Endothelial cell of umbilical vein (primary cell): ENCODE data around the gene OR2M3. TPM values are rescaled to one million over a fixed set of nuclear protein-coding genes. Genes with fewer than 3 reads are reported as not detected.

Experiments used
- BruUV-seq: library from RNA; stranded (reverse); fragments of 400-500 nt; replicated peaks from 2 replicates; lab custom pipeline; 2021; lab: Mats Ljungman, UMichigan
- CTCF ChIA-PET: fragments of 300-600, 350-600 bp; sonication (Branson Sonifier 250); formaldehyde crosslinking; loops from one replicate; lab custom pipeline; 2021; ENCODE audit warnings: antibody characterized with exemption, inconsistent platforms; lab: Charles Lee
- POLR2A ChIA-PET: fragments of 300-600, 350-600 bp; sonication (Branson Sonifier 250); formaldehyde crosslinking; loops from one replicate; lab custom pipeline; 2021; ENCODE audit warnings: antibody characterized with exemption, inconsistent platforms; lab: Charles Lee
- DNase-seq: peaks from one replicate; pipeline ENCODE4 v3.0.0-alpha.2; 2011; ENCODE audit warnings: low read depth, low spot score
- FAIRE-seq: peaks from 2 replicates; lab custom pipeline; 2011; peaks lifted over from hg19 to GRCh38; lab: Jason Lieb, UNC
- H2AFZ ChIP-seq: 2 replicates; pipeline ENCODE4 v1.6.0; 2012; ENCODE audit warnings: low read depth, low read length, control low read depth, inconsistent platforms
- H3K27ac ChIP-seq: 2 replicates; pipeline ENCODE4 v1.5.1; 2011; ENCODE audit warnings: low read depth, mild to moderate bottlenecking, control low read depth, low read length, moderate library complexity; ENCODE audit not compliant: insufficient read depth
- H3K27me3 ChIP-seq, 2 experiments: 2 replicates each; pipeline versions ENCODE4 v1.6.0 to v1.6.1; 2011; ENCODE audit warnings: low read length in 2 of 2, mixed read lengths in 1 of 2; ENCODE audit not compliant: control insufficient read depth in 2 of 2, insufficient read depth in 2 of 2
- H3K36me3 ChIP-seq, 2 experiments: 2 replicates in 1 of 2; 3 replicates in 1 of 2; pipeline ENCODE4 v1.5.1; 2011; ENCODE audit warnings: low read length in 2 of 2, mild to moderate bottlenecking in 1 of 2, moderate library complexity in 1 of 2; ENCODE audit not compliant: control insufficient read depth in 2 of 2, insufficient read depth in 2 of 2; ENCODE audit errors: extremely low read depth in 1 of 2
- H3K4me1 ChIP-seq: 3 replicates; pipeline ENCODE4 v1.5.1; 2011; ENCODE audit warnings: mild to moderate bottlenecking, low read length; ENCODE audit not compliant: control insufficient read depth, insufficient read depth; ENCODE audit errors: extremely low read depth
- H3K4me2 ChIP-seq: 2 replicates; pipeline ENCODE4 v1.6.1; 2011; ENCODE audit warnings: low read length, control low read depth, mixed read lengths; ENCODE audit not compliant: insufficient read depth
- H3K4me3 ChIP-seq, 3 experiments: fragments of 200-600 bp in 1 of 3; sonication (generic), shearing (Covaris generic) in 1 of 3; replicated peaks in 1 of 3; 2 replicates each; pipeline ENCODE4 v1.5.1; 2011 to 2016; ENCODE audit warnings: control low read depth in 3 of 3, low read length in 3 of 3, mild to moderate bottlenecking in 2 of 3, inconsistent platforms in 1 of 3, low read depth in 1 of 3, moderate library complexity in 1 of 3; ENCODE audit not compliant: insufficient read depth in 1 of 3
- H3K79me2 ChIP-seq: 2 replicates; pipeline ENCODE4 v1.6.0; 2012; ENCODE audit warnings: low read length, inconsistent platforms; ENCODE audit not compliant: control insufficient read depth, insufficient read depth
- H3K9ac ChIP-seq: replicated peaks from 2 replicates; pipeline ENCODE3; 2011; ENCODE audit warnings: low read length, control low read depth; ENCODE audit not compliant: insufficient read depth; ENCODE audit errors: extremely low read depth
- H3K9me1 ChIP-seq: replicated peaks from 3 replicates; pipeline ENCODE4 v1.6.0; 2011; ENCODE audit warnings: mild to moderate bottlenecking, low read length; ENCODE audit not compliant: control insufficient read depth, insufficient read depth; ENCODE audit errors: extremely low read depth
- H3K9me3 ChIP-seq: replicated peaks from 2 replicates; pipeline ENCODE4 v1.5.1; 2012; ENCODE audit warnings: low read length, inconsistent platforms; ENCODE audit not compliant: control insufficient read depth, insufficient read depth
- H4K20me1 ChIP-seq: replicated peaks from 2 replicates; pipeline ENCODE3; 2011; ENCODE audit warnings: mild to moderate bottlenecking, low read length; ENCODE audit not compliant: control insufficient read depth, insufficient read depth; ENCODE audit errors: extremely low read depth
- EZH2 ChIP-seq: IDR thresholded peaks from 2 replicates; pipeline ENCODE4 v1.6.1; 2012; ENCODE audit warnings: borderline replicate concordance, low read depth, mild to moderate bottlenecking, moderate library complexity, low read length, inconsistent platforms; ENCODE audit not compliant: severe bottlenecking
- FOS ChIP-seq: IDR thresholded peaks from 2 replicates; pipeline ENCODE4 v1.6.1; 2011; ENCODE audit warnings: mild to moderate bottlenecking, low read length, moderate library complexity, borderline replicate concordance; ENCODE audit not compliant: insufficient read depth
- GATA2 ChIP-seq: IDR thresholded peaks from 2 replicates; pipeline ENCODE4 v1.7.0; 2011; ENCODE audit warnings: low read depth, mild to moderate bottlenecking, moderate library complexity, mixed read lengths, low read length; ENCODE audit not compliant: insufficient read length, insufficient read depth
- JUN ChIP-seq: IDR thresholded peaks from 2 replicates; pipeline ENCODE4 v1.6.1; 2011; ENCODE audit warnings: borderline replicate concordance, low read depth; ENCODE audit not compliant: insufficient read length, insufficient read depth
- MYC ChIP-seq: IDR thresholded peaks from one replicate; pipeline ENCODE4 v1.6.1; 2011; ENCODE audit warnings: mild to moderate bottlenecking, low read depth, low read length
- POLR2A ChIP-seq: IDR thresholded peaks from 2 replicates; pipeline ENCODE4 v1.6.1; 2012; ENCODE audit warnings: low read depth, mild to moderate bottlenecking, control low read depth, low read length
- POLR2AphosphoS5 ChIP-seq: IDR thresholded peaks from 2 replicates; pipeline ENCODE4 v1.6.1; 2012; ENCODE audit warnings: low read depth, mild to moderate bottlenecking, control low read depth, low read length, moderate library complexity; ENCODE audit not compliant: insufficient read depth
- dilution Hi-C: fragments of 300-500 bp; cut with MboI; formaldehyde crosslinking; loops from one replicate; pipeline ENCODE4 v1.15.0; 2019; ENCODE audit warnings: low sequenced_read_pairs; ENCODE audit not compliant: extremely low pct_ligation_motif_present
- intact Hi-C: fragments of 100-400 bp; cut with micrococcal nuclease; formaldehyde crosslinking; loops from one replicate; pipeline ENCODE4 v1.10.0; 2022
- polyA plus RNA-seq, 4 experiments: library from polyadenylated mRNA; depleted of rRNA in 3 of 4; stranded (reverse) in 3 of 4; unstranded in 1 of 4; fragments of >200 nt; gene quantifications; 2 replicates each; pipeline versions ENCODE4 v1.2.1 to v1.2.3, GENCODE V29; 2011 to 2012; ENCODE audit warnings: missing spikeins in 1 of 4
- total RNA-seq: library from RNA; stranded (reverse); gene quantifications from 2 replicates; pipeline ENCODE4 v1.2.3, GENCODE V29; 2021
- TF ChIP-seq, protein P1 (sequence below), 2 donors: IDR thresholded peaks; 1 replicate in 1 of 2; 2 replicates in 1 of 2; pipeline ENCODE4 v1.5.1; 2011; ENCODE audit warnings: low read length in 2 of 2, mild to moderate bottlenecking in 2 of 2, moderate library complexity in 2 of 2, control low read depth in 1 of 2, inconsistent platforms in 1 of 2, low read depth in 1 of 2; ENCODE audit not compliant: insufficient read depth in 1 of 2; ENCODE audit errors: extremely low read depth in 1 of 2
- TF ChIP-seq, protein P2 (sequence below): IDR thresholded peaks from 2 replicates; pipeline ENCODE4 v1.6.1; 2011; ENCODE audit not compliant: insufficient read depth, insufficient read length

Gene OR2M3
- total and polyA plus RNA-seq, 2 donors (not counting 3 experiments of a cell fraction or from before 2014, with no cell fraction given) = not detected

DNA sequence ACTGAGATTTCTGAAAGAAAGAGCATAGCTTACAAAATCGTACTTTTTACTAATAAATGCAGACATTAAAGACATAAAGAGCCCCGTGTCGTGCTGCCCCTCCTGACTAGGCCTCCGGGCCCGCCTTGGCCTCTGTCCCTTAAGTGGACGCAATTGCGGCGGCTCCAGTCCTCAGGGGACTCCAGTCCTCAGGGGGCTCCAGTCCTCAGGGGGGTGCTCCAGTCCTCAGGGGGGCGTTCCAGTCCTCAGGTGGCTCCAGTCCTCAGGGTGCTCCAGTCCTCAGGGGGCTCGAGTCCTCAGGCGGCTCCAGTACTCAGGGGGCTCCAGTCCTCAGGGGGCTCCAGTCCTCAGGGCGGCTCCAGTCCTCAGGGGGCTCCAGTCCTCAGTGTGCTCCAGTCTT, 33.0 kb upstream of the OR2M3 start:
- DNase-seq (no peak), FAIRE-seq (no peak)
- Histone ChIP-seq H3K9me1 (no peaks in the 10 kb centered on the region), H3K36me3 (no peaks in the 10 kb centered on the region), H3K4me3 (no peak overlapping the region), H3K4me1 (no peaks in the 10 kb centered on the region), H4K20me1 (no peaks in the 10 kb centered on the region), H3K4me2 (no peak overlapping the region), H3K27ac (no peak overlapping the region), H2AFZ (no peak overlapping the region), H3K27me3 (no peaks in the 10 kb centered on the region), H3K9ac (no peak overlapping the region), H3K79me2 (no peaks in the 10 kb centered on the region), H3K9me3 (peaks cover 2% of the 10 kb centered on the region)
- dilution Hi-C loops = no loop called here
- BruUV-seq = no TSS peak
- intact Hi-C loops = no loop called here
- TF ChIP-seq MYC (no peak), POLR2AphosphoS5 (no peak), POLR2A (no peak), JUN (no peak), GATA2 (no peak), FOS (no peak), EZH2 (no peak)
- TF ChIP-seq, protein P1, sequence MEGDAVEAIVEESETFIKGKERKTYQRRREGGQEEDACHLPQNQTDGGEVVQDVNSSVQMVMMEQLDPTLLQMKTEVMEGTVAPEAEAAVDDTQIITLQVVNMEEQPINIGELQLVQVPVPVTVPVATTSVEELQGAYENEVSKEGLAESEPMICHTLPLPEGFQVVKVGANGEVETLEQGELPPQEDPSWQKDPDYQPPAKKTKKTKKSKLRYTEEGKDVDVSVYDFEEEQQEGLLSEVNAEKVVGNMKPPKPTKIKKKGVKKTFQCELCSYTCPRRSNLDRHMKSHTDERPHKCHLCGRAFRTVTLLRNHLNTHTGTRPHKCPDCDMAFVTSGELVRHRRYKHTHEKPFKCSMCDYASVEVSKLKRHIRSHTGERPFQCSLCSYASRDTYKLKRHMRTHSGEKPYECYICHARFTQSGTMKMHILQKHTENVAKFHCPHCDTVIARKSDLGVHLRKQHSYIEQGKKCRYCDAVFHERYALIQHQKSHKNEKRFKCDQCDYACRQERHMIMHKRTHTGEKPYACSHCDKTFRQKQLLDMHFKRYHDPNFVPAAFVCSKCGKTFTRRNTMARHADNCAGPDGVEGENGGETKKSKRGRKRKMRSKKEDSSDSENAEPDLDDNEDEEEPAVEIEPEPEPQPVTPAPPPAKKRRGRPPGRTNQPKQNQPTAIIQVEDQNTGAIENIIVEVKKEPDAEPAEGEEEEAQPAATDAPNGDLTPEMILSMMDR (IDR thresholded peaks at IDR 0.05; ENCODE audit: extremely low read depth in 1 of 2, insufficient read depth in 1 of 2, low read depth in 1 of 2, low read length in 2 of 2) = no peak
- TF ChIP-seq, protein P2, sequence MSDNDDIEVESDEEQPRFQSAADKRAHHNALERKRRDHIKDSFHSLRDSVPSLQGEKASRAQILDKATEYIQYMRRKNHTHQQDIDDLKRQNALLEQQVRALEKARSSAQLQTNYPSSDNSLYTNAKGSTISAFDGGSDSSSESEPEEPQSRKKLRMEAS = no peak
- POLR2A ChIA-PET = no interaction called here
- CTCF ChIA-PET = no interaction called here
